Hematopoietic multipotent progenitor cell treated with erythropoietin and hydrocortisone succinate and interleukin-3 and kit ligand, for 8 days (in vitro differentiated cells): ENCODE data around the gene SCTR.

Experiments
- DNase-seq: peaks from one replicate; pipeline ENCODE4 v3.0.0-alpha.2; 2015

The SCTR gene

DNA sequence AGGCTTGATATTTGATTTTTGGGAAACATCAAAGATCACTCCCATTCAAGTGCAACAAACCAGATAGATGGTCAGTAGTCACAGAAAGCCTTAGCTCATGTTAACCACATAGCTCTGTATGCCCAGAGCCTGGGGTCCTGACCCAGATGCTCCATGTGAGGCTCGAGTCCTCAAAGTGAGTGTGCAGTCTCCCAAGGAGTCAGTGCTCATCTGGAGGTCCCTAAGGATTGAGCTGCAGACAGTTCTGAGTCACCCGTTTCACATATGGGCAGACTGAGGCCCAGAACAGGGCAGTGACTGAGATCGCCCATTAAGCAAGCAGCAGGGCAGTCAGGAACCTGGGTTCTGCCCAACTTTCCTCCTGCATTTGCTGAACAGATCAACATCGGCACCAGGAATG is 83.4 kb downstream of the SCTR start:
- DNase-seq: no peak

- DNase-seq: no peak
Measured at GRCh38 chr2:119440501-119440870, 83.8 kb downstream of the SCTR start.

- no peak for DNase-seq
Measured at GRCh38 chr2:119439574-119440500, 84.4 kb downstream of the SCTR start.

DNA sequence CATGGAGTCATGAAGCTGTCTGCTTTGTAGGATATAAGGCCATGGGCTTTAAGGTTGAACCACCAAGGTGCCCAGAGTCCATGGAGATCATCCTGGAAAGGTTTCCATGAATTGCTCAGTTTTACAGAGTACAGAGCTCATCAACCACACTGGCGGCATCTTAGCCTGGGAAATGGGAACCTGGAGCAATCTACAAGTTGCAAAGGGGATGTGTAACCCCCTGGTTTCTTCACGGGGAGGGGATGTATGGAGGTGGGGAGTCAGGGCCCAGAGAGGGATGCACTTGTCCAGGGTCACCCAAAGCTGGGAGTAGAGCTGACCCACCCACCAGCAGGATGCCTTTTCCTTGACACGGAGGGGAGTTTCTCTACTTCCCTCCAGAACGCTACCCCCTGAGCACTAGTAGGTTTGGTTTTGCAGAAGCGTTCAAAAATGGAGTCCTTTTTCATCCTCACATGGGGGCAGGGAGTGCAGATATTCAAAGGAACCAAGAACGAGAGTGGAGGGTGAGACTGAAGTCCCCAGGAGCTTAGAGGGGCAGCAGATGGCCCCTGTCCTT is 85.5 kb downstream of the SCTR start:
- DNase-seq: no peak

DNA sequence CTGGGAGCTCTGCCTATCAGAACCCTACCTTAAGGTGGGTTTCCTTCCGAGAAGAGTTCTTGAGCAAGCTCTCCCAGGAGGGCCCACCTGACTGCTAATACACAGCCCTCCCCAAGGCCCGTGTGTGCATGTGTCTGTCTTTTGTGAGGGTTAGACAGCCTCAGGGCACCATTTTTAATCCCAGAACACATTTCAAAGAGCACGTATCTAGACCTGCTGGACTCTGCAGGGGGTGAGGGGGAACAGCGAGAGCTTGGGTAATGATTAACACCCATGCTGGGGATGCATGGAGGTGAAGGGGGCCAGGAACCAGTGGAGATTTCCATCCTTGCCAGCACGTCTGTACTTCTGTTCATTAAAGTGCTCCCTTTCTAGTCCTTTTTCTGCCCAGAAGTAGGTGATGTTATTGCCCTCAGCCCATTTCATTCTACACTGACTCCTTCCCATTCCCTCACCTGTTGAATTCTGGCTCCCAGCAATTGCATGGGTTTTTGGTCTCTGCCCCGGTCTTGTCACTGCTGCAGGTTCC is 86.1 kb downstream of the SCTR start:
- no peak for DNase-seq

GRCh38 chr2:119436993-119437772 is 87.1 kb downstream of the SCTR start:
- DNase-seq: no peak

GRCh38 chr2:119435953-119436297 is 88.4 kb downstream of the SCTR start:
- no peak for DNase-seq

- no peak for DNase-seq
Measured at GRCh38 chr2:119435081-119435952, 89.0 kb downstream of the SCTR start.

- DNase-seq: no peak
Measured at GRCh38 chr2:119434664-119435063, 89.6 kb downstream of the SCTR start.

GRCh38 chr2:119433636-119434327 is 90.5 kb downstream of the SCTR start:
- no peak for DNase-seq

- DNase-seq: no peak
Measured at GRCh38 chr2:119432851-119433522, 91.3 kb downstream of the SCTR start.

- no peak for DNase-seq
Measured at GRCh38 chr2:119431976-119432850, 92.1 kb downstream of the SCTR start.

DNA sequence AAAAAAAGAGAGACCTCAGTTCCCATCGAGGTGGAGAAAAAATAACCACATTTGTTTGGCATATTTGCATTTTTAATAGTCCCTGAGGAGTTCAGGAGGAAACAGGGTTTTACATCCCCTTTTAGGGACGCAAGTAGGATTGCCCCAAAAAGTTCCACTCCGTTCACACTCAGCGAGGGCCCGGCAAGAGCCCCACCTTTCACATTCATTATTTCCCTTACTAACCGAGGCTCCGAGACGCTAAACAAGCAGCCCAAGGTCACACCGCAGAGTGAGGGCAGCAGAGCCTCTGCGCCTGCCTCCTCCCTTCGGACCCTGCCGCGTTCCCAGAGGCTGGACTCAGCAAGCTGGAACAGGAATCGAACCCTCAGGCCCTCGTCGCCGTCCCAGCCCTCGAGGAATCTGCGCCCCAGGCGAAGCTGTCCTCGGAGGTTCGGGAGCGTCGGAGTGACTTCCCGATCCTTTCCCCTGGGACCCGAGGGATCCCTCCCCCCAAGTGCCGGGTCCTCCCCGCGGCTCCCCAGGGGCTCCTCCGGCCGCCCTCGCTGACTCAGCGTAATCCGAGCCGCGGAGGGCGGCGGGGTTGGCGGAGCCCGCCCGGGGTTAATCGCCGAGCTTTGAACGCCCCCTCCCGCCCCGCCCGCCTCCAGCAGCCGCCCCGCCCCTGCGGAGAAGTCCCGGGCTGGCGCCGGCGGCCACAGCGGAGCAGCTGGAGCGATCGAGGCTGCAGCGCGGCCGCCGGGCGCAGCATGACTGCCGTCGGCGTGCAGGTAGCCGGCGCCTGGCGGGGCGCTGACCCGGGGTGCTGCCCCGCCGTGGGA is 92.9 kb downstream of the SCTR start, which contains the start of gene TMEM37:
Gene TMEM37, plus strand, starts transcription at position 700 of the 821 bp plus-strand sequence. Its CDS starts 50 bp downstream, at position 750.
- DNase-seq: peak; percentile 24

DNA sequence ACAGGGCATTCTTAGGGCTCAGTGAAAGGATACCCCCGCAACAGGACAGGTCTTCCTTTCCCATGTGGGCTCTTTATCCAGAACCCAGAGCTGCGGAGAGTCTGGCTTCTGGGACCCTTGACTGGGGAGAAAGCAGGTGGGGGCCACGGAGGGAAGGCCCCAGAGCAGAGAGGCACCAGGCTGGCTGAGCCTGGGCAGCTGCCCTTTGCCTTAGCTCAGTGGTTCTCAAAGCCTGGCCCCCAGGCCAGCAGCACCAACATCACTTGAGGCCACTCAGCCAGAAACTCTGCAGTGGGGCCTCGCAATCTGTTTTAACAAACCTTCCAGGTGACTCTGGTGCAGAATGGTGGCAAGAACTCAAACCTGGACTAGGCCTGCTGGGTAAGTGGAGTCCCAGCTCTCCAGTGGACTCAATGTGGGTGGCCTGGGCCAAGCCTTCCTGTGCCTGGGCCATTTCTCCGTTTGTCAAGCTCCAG is 94.2 kb downstream of the SCTR start:
- no peak for DNase-seq

GRCh38 chr2:119429225-119429981 is 94.9 kb downstream of the SCTR start:
- no peak for DNase-seq

DNA sequence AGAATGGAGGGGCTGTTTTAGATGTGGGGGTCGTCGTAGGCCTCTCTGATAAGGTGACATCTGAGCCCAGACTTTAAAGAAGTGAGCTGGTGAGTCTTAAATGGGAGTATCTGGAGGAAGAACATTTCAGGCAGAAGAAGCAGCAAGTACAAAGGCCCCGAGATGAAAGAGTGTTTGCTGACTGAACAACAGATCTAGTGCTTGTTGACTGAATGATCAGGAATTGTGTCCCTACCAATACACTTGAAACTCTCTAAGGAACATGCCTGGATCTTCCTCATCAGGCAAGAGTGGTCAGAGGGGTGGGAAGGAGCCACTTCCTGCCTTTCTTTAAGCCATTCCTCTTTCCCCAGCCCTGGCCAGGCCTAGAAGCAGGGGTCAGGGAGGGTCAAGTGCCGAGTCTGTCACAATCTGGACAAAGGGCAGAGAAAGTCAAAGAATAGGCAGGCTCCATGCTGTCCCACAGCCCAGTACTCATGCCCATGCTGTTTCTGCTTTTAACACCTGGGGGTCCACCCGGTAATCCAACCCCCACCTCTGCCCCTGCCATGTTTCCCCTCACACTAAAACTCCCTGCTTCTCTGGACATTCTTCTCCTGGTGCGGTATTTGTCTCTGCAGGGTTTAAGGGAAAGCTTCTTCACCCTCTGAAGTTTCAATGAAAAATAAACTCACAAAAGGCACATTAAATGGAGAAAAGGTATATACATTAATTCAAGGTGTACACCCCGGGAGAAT is 95.6 kb downstream of the SCTR start:
- DNase-seq: no peak

DNA sequence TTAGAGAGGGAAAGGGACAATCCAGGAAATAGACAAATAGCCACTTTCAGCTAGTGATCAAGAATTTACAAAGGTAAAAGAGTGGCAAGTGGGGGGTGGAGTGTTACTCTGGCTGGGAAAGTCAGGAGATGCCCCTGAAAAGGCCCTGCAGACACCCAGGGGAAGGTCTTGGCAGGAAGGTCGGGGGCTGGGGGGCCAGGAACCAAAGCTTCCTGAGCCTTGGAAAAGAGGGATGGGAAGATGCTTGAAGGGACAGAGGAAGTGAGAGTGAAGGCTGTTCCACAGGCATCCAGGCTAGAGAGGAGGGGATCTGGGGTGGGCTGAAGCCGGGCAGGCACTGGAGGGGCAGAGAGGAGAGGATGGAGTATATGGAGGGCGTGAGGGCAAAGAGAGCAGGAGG is 96.5 kb downstream of the SCTR start:
- DNase-seq: no peak
